Measurements from ENCODE around the gene ANKRD6. TPM values are rescaled to one million over a fixed set of nuclear protein-coding genes. Genes with fewer than 3 reads are reported as not detected.

The ANKRD6 gene
- total RNA-seq, 1 donor from 2014 or later: 9.9 TPM

DNA sequence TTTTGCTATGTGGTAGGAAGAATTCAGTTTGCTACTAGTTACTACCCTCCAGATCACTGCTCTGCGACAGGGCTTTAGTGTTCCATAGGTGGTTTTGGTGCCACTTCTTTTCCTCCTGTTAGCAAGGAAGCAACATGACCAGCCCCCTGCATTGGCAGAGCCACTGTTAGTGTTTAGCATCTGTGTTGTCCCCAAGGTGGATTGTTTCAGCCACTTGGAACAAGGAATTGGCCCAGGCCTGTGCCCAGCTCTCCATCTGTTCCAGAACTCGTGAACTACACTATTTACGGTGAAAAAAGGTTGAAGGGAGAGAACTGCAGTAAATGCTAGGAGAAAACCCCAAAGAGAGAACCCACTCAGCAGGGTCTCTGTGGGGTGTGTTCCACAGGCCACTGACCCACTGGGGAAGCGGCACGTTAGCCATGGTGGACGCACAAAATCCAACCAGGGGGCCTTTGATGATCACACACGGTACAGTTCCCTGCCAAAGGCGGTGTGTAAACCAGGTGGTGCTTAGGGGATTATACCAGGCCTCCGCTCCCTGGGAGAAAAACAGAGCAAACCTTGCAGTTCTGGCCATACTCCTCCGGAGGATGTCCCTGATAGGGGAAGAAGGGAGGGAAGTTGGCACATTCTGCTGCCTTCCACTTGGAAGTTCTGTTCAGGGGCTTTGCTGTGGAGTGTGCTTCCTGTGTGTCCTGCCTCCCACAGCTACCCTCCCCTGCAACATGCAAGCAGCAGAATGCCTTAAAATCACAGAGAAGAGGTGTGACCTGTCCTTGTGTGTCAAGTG lies 133.3 kb downstream of the ANKRD6 start:
- no peak for ATAC-seq

DNA sequence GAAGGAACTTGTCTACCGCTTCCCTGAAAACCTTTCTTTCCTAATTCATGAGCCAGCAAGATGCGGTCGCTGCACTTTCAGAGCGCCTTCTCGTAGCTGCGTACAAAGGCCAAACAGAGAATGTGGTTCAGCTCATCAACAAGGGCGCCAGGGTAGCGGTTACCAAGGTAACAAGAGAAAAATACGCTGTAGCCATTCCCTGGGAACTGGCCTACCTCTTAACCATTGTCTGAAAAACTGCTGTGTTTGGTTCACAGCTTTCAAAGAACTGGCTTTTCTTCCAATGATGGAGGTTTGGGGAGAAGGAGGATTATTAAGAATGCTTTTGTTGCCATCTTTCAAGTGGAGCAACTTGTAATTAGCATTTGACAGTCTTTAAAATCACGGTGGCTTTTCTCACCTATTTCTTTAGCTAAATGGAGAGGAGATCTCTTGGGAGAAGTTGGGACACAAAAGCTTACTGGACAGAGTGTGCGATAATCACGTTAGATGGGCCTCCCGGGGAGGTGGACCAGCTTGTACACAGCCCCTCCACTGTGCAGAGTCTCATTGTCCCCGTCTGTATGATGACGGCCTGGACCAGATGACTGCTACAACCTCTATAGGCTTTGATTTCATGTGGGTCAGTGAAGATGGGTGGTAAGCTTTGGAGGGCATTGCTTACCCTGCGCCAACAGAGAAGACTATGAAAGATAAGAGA lies 134.1 kb downstream of the ANKRD6 start:
- no peak for ATAC-seq

DNA sequence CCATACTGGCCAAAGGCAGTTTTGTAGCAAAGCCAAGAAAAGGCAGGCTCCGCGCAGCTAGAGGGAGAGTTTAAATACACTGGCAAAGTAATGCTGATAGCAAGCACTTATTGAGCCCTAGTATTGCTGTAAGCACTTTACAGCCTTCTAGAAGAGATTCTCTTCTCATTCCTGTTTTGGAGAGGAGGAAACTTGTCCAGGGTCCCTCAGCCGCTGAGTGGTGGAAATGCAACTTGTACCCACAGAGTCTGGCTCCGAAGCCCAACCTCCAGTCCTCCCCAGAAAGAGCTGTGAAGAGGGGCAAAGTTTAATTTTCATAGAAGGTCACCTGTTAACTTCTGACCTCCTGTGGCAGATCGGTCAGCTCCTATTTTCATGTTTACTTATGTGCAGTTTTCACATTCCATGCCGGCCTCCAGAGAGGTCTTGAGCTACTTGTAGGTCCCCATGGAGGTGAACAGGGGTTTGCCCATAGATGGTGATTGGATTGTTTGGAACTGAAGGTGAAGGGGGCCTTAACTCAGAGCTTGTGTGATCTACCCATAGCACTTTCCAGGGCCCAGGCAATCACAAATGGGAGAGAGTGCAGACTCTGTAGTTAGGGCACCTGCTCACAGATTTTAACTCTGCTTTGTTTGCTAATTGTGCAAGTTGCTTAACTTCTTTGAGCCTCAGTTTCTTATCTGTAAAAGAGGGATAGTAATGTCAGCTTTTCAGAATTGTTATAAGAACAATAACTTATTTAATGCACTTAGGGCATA lies 134.9 kb downstream of the ANKRD6 start:
- ATAC-seq: no peak

DNA sequence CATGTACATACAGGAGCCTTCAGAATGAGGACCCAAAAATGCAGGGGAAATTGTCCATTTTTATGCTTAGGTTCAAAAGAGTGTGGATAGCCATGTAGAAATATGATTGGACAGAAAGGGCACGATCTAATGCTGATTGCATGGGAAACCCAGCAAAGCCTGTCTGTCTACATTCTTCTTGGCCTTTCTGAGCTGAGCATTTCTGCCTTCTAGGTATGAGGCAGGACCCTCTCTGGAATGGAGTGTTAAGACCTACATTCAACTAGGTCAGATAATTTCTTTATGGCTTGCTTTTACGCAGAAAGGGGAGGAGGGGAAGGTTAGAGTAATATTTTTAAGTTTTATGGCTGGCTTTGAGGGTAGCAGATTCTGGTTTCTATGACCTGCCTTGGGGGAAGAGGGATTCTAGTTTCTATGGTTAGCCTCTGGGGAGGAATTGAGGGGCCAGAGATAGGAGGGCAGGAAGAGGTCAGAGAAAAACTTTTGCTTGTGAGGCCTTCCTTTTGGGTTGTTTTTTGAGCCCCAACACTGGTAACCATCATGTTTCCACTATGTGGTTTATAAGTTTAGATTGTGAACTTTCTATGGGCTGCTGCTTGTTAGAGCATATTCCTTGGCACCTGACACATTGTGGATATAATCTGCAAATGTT lies 142.1 kb downstream of the ANKRD6 start:
- no peak for ATAC-seq

DNA sequence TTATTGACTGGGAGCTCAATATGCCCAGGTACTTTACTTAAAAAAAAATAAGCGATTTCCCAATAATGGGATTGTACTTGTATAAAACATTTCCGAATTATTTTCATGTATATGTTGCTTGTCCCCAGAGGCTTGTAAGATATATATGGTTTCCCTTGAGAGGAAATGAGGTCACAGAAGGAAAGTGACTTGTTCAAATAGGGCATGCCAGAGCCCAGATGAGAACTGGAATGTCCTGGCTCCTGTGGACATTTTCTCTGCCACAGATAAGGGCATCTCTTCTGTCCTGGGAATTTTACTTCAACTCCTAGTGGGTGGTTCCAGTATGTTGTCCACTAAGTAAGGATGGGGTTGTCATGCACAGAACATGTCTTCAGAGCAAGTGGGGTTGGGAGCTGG lies 142.6 kb downstream of the ANKRD6 start:
- ATAC-seq: no peak

DNA sequence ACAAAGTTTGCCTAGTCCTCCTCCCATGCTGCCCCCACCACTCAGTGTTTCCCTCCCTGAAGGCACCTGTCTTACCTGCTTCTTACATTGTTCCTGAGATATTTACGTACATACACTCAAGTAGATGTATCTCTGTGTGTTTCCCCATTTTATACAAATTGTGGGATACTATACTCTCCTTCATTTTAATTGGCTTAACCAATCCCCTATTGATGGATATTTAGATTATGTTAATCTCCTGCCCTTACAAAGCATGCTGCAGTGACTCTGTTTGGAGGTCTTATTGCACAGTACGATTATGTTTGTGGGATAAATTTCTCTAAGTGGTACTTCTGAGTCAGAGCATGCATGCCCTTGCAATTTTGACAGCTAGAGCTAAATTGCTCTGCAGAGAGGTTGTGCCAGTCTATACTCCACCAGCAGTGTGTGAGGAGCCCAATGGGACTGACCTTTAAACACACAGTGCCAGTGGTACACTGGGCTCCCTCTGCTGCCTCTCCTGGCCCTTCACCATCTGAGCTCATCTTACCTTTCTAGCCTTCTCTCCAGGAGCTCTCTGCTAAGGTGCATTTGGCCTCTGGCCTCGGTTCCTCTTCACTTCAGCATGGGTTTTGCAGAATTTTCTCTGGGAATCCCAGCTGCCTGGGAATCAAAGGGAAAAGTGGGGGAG lies 148.2 kb downstream of the ANKRD6 start:
- no peak for ATAC-seq

DNA sequence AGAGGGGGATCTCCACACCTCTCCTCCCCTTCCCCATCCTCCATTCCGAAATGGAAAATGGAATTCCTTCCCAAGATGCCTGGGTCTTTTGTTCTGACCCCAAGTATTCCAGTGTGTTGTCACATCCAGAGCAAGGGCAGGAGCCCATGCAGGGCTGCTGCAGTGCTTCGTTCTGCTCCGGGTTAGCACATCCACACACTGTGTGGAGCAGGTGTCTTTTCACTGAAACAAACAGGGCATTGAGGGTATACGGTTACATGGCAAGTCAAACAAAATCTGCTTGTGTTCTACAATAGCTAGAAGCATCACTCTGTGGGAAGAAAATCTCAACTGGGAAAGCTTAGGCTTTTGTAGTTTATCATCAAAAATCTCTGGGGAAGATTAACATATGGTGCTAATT lies 148.7 kb downstream of the ANKRD6 start:
- ATAC-seq: no peak

DNA sequence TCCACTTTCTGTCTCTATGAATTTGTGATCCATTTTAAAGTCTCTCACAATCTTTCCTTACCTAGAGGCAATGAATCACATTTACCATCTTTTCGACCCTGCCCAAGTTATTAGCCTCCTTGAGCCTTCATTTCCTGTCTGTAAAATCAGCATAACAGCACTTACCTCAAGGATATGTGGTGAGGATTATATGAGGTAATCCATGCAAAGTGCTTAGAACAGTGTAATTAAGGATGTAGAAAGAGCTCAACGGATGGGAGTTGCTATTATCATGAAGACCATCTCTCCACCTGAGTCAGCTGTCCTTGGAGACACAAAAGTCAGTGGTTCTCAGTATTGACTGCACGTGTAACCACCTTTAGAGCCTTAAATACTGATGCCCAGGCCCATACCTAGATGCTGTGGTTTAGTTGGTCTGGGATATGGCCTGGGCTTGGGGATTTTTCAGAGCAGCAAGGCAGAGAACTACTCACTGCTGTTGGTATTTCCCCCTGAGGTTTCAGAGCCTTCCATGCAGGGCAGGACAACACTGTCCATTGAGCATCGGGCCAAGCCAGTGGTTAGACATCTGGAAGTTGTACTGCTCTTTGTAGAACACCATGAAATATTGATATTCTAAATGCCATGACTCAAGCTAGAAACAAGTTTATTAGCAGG lies 149.8 kb downstream of the ANKRD6 start:
- peak; percentile 31 for ATAC-seq

DNA sequence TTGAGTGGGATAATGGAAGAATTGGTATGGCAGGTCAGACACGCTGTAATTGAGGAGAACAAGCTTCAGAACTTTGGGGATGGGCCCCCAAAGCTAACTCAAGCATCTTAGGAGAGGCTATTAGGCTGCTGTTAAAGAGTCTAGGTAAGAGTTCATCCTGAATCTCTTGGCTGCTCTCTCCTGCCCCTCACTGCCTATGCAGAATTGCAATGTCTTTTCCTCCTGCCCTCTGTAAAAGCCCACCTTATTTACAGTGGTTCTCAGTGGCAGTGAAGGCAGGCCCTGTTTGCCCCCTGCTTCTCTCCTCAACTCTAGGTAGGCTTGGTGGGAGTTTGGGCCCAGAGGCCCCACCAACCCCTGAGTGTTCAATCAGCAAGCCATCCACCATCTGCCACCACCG lies 150.6 kb downstream of the ANKRD6 start:
- no peak for ATAC-seq

DNA sequence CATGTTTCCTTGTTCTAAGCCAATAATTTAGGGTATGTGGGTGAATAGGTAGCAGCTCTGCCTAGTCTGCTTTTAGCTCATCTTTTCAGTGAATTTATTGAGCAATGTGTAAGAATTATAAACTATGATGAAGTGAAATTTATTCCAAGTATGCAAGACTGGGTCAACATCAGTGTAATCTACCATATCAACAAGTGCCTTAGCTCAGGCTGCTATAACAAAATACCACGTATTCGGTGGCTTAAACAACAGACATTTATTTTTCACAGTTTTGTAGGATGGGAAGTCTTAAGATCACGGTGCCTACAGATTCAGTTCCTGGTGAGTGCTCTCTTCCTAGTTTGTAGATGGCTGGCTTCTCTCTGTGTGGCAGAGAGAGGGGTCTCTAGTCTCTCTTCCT lies 151.6 kb downstream of the ANKRD6 start:
- no peak for ATAC-seq

DNA sequence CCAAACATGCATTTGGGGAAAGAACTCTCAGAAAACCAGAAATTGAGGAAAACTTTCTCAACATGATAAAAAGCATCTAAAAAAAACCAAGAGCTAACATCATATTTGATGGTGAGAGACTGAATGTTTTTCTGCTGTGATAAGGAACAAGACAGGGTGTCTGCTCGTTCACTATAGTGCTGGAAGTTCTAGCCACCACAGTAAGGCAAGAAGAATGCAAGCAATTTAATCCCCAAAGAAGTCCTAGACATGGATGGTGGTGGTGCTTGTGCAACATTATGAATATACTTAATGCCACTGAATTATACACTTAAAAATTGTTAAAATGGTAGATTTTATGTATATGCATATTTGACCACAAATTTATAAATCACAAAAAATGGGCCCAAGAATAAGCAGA lies 152.2 kb downstream of the ANKRD6 start:
- no peak for ATAC-seq

DNA sequence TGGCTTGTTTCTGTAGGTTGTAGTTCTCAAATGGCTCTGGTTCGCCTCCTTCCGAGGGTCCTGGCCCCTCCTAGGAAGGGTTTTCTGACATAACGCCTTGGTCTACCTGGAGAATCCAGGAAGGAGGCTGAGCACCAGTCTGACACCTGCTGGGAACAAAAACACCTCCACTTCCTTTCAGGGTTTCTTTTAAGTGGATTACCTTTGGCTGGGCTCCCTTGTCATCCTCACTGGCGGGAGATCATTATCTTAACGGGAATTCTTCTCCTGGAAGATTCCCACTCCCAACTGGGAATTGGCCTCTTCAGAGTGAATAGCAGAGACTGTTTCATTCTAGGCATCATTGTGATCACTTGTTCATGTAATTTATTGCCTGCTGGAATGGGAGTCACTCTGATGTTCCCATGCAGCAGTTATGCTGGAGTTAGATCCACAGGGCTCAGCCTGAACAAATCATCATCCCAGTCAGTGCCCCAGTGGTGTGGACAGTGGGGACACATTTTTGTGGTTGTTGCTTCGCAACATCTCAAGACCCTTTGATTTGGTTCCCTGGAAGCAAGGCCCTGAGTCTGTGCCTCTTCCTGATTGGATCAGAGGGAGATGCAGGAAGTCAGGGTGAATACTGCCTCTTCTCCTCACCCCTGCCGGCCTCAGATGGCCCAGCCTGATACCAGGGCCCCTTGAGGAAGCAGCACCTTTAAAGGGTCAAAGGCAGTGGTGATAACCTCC lies 156.5 kb downstream of the ANKRD6 start:
- ATAC-seq: no peak

DNA sequence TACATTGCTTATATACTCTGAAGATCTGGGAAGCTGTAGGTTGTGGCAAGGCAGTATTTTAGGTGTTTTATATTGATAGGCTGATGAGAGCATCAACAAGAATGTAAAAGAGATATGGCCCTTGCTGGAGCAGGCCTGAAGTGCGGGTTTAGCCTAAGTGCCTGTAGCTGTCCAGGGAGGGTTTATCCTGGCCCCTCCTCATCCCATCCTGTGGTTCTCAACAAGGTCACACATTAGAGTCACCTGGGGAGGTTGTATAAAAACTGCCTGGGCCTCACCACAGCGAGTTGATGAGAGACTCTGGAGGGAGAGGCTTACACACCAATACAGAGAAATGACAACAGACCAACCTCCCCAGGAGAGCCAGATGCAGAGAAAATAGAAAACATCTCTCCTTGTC lies 157.2 kb downstream of the ANKRD6 start:
- ATAC-seq: no peak

DNA sequence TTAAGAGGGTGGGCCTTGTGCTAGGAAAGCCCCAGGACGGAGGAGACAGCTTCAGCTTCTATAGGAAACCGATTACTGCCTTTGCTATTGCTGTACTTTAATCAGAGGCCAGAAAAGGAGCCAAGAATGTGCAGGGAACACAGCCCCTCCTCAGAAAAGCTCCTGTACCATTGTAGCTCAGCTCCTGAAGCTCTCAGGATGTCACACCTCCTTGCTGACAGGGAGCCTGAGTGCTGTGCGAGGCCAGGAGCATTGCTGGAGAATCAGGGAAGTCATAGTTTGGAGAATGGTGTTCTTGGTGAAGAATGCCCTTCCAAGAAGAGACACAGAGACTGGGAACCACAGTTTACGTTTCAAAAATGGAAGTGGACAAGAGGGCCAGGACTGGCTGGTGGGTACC lies 158.8 kb downstream of the ANKRD6 start:
- no peak for ATAC-seq

DNA sequence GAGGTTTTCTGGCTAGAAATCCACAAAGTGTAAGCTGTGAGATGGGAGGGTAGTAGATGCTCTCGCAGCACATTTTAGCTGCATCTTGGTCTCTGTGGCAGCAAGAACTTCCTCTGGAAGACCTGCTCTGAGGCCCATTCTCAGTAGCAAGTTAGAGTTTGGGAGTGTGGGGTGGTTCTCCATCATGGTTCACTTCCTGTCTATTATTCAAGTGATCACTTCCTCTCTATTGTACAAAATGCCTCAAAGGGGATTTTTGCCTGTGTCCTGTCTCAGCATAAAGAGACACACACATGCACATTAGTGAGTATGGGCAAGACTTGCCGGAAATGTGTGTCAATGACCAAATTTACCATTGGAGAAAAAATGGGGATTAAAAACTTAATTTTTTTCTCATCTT lies 163.1 kb downstream of the ANKRD6 start:
- peak; percentile 19 for ATAC-seq

DNA sequence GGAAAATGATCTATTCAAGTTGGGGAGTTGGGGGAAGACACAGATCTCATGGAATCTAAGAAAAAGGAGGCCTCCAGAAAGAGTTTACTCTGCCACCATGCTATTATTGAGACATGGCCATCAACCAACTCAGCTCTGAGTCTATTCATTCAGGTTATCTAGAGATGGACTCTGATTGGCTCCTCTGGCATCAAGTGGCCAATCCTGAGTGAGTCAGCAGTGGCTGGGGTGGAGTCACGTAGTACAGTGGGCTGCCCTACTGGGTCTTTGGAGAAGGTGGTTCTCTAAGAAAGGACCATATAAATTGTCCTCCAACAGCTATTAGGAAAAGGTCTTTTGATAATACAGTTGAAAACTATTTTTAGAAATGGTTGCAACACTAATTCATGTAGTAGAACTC lies 163.5 kb downstream of the ANKRD6 start:
- no peak for ATAC-seq

DNA sequence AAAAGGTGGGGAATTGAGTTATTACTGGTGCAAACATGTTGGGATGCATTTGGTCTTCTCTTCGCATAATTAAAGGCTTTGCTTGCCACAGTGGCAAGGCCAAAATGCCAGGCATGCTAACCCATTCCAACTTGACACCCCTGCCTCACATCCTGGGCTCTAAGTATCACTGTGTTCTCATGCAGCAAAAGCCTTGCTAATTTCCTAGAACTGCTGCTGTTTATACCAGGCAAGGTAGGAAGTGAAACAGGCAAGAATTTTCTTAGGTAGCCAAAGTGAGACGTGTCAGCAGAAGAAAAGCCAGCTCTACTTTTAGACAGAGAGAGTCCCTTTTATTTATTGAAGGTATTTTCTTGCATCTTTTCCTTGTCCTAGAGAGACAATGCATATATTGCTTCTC lies 164.4 kb downstream of the ANKRD6 start:
- no peak for ATAC-seq

DNA sequence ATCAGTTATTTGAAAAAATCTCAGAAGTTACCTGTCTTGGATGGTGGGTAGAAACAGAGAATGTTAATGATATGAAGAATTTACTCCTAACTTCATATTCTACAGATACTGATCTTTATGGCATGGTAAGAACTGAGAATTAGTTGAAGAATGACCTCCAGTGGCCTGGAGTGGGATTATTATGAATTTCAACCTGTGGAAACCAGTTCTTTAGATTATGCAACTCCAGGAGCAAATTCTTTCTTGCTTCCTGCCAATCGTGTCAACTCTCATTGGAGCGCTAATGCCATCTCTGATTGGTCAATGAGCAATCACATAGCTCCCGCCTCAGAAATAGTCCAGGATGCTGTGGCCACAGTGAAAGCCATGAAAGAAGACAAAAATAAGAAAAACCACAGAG lies 165.0 kb downstream of the ANKRD6 start:
- ATAC-seq: peak; percentile 89

DNA sequence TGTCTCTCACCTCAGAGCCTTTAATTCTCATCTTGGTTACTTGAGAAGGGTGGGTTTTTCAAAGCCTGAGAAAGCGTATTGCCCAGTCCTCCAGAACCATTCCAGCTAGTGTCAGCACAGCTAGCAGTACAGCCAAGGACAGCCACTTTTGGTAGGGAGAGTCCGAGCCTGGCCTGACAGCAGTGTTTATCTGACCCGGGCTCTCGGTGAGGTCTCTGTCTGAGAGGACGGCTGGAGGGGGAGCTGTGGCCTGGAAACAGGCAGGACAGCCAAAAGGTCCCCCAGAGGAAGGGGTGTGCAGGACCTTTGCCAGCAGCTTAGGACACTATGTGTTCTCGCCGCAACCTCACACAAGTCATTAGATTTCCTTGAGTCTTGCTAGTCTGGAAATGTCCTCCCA lies 166.8 kb downstream of the ANKRD6 start:
- no peak for ATAC-seq

DNA sequence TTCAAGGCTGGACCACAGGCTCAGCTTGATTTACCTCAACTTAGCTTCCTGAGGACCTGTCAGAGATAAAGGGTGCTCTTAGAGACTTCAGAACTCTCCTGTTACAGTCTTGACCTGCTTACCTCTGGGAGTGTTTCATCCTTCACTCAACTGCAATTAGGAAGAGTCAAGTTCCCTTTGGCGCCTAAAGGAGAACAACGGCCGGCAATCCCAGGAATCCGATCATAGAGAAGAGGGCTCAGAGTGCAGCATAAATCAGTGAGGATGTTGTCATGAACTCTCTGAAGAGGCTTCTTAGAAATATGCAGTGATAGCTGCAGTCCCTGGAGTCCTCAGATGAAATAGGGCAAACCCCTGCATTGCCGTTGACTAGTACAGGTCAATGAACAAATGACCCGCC lies 169.2 kb downstream of the ANKRD6 start:
- ATAC-seq: no peak

DNA sequence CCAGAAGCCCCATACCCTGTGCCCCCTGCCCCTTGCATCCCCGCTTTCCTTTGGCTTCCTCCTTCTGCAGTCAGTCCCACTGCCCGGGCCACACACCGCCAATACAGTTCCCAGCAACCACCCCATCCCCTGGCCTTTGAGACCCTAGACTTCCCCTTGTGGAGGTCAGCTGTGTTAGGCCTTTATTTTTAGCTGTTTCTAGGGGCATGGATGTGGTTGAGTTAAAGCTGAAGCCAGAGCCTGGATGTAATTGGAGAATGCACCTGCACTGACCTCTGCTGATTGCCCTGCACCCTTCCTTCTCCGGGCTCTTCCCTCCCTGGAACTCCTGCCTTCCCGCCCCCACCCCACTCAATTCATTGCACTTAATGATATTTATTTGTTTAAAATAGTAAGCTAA lies 171.7 kb downstream of the ANKRD6 start:
- ATAC-seq: no peak
